Stimulated activated CD8-positive, alpha-beta memory T cell treated with anti-CD3 and anti-CD28 coated beads, Interleukin-12 subunit alpha, Interleukin-12 subunit beta, amount 100 ng/mL, for 1 hour (primary cell): ENCODE measurements around the gene CPSF4.

Experiments
- DNase-seq: peaks from one replicate; pipeline ENCODE4 v3.0.0-alpha.2; 2020; ENCODE audit warnings: low read depth

Gene CPSF4

GRCh38 chr7:99448855-99449254 is 10.1 kb downstream of the CPSF4 start:
- DNase-seq, result no peak

GRCh38 chr7:99449326-99449725 is 10.6 kb downstream of the CPSF4 start:
- no peak for DNase-seq

- no peak for DNase-seq
Observed at GRCh38 chr7:99451936-99452335, 13.2 kb downstream of the CPSF4 start.

- no peak for DNase-seq
Observed at GRCh38 chr7:99452541-99452940, 13.8 kb downstream of the CPSF4 start.

GRCh38 chr7:99453105-99453504 is 14.4 kb downstream of the CPSF4 start:
- no peak for DNase-seq

GRCh38 chr7:99455874-99456273 is 17.1 kb downstream of the CPSF4 start:
- DNase-seq, result no peak

GRCh38 chr7:99456288-99456687 is 17.5 kb downstream of the CPSF4 start:
- no peak for DNase-seq

GRCh38 chr7:99457050-99457649 is 18.4 kb downstream of the CPSF4 start:
- DNase-seq, result no peak

- no peak for DNase-seq
Observed at GRCh38 chr7:99457650-99458493, 19.1 kb downstream of the CPSF4 start.

- no peak for DNase-seq
Observed at GRCh38 chr7:99459087-99459486, 20.3 kb downstream of the CPSF4 start.

GRCh38 chr7:99460651-99461050 is 21.9 kb downstream of the CPSF4 start:
- DNase-seq, result no peak

GRCh38 chr7:99461221-99461620 is 22.5 kb downstream of the CPSF4 start:
- DNase-seq, result no peak

- no peak for DNase-seq
Observed at GRCh38 chr7:99465421-99465768, 26.7 kb downstream of the CPSF4 start.

GRCh38 chr7:99468336-99468918 is 29.7 kb downstream of the CPSF4 start:
- DNase-seq, result no peak

- no peak for DNase-seq
Observed at GRCh38 chr7:99469381-99470065, 30.8 kb downstream of the CPSF4 start.

GRCh38 chr7:99472561-99473314 is 34.0 kb downstream of the CPSF4 start, which contains the start of gene ZNF789:
Gene ZNF789 (plus strand): TSS chr7:99472890. CDS start chr7:99476457, 3,567 bp downstream.
- DNase-seq, result peak; percentile 97

GRCh38 chr7:99473315-99473596 is 34.5 kb downstream of the CPSF4 start:
- DNase-seq, result no peak

- no peak for DNase-seq
Observed at GRCh38 chr7:99476107-99476506, 37.4 kb downstream of the CPSF4 start.

GRCh38 chr7:99478464-99479440 is 40.0 kb downstream of the CPSF4 start:
- no peak for DNase-seq

- no peak for DNase-seq
Observed at GRCh38 chr7:99485094-99485493, 46.4 kb downstream of the CPSF4 start.

GRCh38 chr7:99489235-99489634 is 50.5 kb downstream of the CPSF4 start:
- no peak for DNase-seq
